Neutrophil (primary cell): ENCODE measurements around the gene PPCS.

Source experiments
- H3K27ac ChIP-seq: fragments of 200-600 bp; sonication (generic); 2 replicates; pipeline ENCODE4 v1.5.1; 2016; ENCODE audit warnings: mild to moderate bottlenecking, moderate library complexity
- H3K27me3 ChIP-seq: fragments of 200-600 bp; sonication (generic); 2 replicates; pipeline ENCODE4 v1.6.0; 2016; ENCODE audit warnings: mild to moderate bottlenecking
- H3K36me3 ChIP-seq: fragments of 200-600 bp; sonication (generic); 2 replicates; pipeline ENCODE4 v1.5.1; 2017
- H3K4me1 ChIP-seq, 2 experiments: fragments of 200-600 bp in 1 of 2; sonication (generic) in 1 of 2; 1 replicate in 1 of 2; 2 replicates in 1 of 2; pipeline versions ENCODE4 v1.5.1 to v1.6.1; 2013 to 2016; ENCODE audit warnings: low read depth in 1 of 2, low read length in 1 of 2, mild to moderate bottlenecking in 1 of 2, moderate library complexity in 1 of 2; ENCODE audit not compliant: control insufficient read depth in 1 of 2, insufficient read depth in 1 of 2
- H3K4me3 ChIP-seq, 2 experiments: fragments of 200-600 bp in 1 of 2; sonication (generic) in 1 of 2; 1 replicate in 1 of 2; 2 replicates in 1 of 2; pipeline ENCODE4 v1.5.1; 2013 to 2016; ENCODE audit warnings: low read depth in 1 of 2, low read length in 1 of 2, mild to moderate bottlenecking in 1 of 2, moderate library complexity in 1 of 2
- H3K9me3 ChIP-seq: fragments of 200-600 bp; sonication (generic); 2 replicates; pipeline ENCODE4 v1.5.1; 2016
- TF ChIP-seq, protein P1 (sequence below): fragments of 200-600 bp; sonication (generic); IDR thresholded peaks from 2 replicates; pipeline ENCODE4 v1.5.1; 2016; ENCODE audit warnings: antibody characterized with exemption

PPCS gene

DNA sequence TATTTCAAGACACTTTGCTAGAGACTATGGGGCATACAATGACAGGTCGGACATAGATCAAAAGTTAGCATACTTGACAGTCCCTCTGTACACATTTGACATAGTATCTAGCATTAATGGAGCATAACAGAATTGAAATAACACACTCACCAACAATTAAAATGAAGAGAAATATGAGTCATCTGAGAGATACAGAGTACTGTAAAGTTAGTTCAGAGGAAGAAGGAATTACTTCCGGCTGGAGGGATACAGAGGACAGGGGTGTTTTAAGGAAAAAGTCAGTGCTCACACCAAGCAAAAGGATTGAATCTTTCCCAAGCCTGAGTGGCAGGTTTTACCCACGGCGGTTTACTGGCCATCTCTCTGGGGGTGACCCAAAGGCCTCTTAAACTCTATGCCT, 3.0 kb upstream of the PPCS start:
- H3K27ac ChIP-seq: no peak overlapping the region
- H3K36me3 ChIP-seq: peaks cover 11% of the 10 kb centered on the region
- TF ChIP-seq, protein P1, sequence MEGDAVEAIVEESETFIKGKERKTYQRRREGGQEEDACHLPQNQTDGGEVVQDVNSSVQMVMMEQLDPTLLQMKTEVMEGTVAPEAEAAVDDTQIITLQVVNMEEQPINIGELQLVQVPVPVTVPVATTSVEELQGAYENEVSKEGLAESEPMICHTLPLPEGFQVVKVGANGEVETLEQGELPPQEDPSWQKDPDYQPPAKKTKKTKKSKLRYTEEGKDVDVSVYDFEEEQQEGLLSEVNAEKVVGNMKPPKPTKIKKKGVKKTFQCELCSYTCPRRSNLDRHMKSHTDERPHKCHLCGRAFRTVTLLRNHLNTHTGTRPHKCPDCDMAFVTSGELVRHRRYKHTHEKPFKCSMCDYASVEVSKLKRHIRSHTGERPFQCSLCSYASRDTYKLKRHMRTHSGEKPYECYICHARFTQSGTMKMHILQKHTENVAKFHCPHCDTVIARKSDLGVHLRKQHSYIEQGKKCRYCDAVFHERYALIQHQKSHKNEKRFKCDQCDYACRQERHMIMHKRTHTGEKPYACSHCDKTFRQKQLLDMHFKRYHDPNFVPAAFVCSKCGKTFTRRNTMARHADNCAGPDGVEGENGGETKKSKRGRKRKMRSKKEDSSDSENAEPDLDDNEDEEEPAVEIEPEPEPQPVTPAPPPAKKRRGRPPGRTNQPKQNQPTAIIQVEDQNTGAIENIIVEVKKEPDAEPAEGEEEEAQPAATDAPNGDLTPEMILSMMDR: no peak
- no peak overlapping the region for H3K4me3 ChIP-seq
- no peaks in the 10 kb centered on the region for H3K9me3 ChIP-seq
- peaks cover 17 to 19% of the 10 kb centered on the region in 2 experiments for H3K4me1 ChIP-seq
- H3K27me3 ChIP-seq: no peaks in the 10 kb centered on the region

DNA sequence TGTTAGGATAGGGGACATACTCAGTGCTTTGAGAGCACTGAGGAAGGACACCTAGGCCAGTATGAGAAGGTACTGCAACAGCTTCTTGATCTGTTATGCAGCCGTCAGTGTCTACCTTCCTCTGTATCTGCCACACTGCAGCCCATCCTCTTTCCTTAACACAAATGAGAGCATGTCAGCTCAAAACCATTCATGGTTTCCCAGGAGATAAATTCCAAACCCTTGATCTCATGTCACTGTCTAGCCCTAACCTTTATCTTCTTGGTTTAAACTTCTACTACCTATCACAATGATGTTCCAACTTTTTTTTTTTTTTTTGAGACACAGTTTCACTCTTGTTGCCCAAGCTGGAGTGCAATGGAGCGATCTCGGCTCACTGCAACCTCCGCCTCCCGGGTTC, 1.9 kb upstream of the PPCS start:
- no peaks in the 10 kb centered on the region for H3K9me3 ChIP-seq
- no peak overlapping the region for H3K27ac ChIP-seq
- TF ChIP-seq, protein P1: no peak
- peaks cover 17 to 19% of the 10 kb centered on the region in 2 experiments for H3K4me1 ChIP-seq
- no peak overlapping the region for H3K4me3 ChIP-seq
- peaks cover 21% of the 10 kb centered on the region for H3K36me3 ChIP-seq
- no peaks in the 10 kb centered on the region for H3K27me3 ChIP-seq

DNA sequence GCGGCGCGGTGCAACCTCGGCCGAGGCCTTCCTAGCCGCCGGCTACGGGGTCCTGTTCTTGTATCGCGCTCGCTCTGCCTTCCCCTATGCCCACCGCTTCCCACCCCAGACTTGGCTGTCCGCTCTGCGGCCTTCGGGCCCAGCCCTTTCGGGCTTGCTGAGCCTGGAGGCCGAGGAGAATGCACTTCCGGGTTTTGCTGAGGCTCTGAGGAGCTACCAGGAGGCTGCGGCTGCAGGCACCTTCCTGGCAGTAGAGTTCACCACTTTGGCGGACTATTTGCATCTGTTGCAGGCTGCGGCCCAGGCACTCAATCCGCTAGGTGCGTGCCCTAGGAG, 379 bp downstream of the PPCS start:
- Histone ChIP-seq H3K27ac (peak overlapping the region; percentile 90), H3K4me3 (peak overlapping the region; percentile 84 to 99), H3K27me3 (no peaks in the 10 kb centered on the region), H3K36me3 (peaks cover 43% of the 10 kb centered on the region), H3K4me1 (peaks cover 17 to 19% of the 10 kb centered on the region in 2 experiments), H3K9me3 (no peaks in the 10 kb centered on the region)
- TF ChIP-seq, protein P1: no peak

DNA sequence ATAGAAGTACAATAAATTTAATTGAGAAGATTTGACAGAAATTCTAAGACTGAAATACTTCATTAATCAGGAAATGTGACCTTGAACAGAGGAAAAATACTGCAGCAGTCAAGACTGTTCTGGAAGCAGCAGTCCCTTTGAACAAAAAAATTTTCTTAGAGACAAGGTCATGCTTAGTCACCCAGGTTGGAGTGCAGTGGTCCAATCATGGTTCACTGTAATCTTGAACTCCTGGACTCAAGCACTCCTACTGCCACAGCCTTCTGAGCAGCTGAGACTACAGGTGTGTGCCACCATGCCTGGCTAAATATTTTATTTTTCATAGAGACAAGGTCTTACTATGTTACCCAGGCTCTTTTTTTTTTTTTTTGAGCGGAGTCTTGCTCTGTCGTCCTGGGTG, 4.9 kb downstream of the PPCS start:
- Histone ChIP-seq H3K4me3 (no peak overlapping the region), H3K27me3 (peaks cover 20% of the 10 kb centered on the region), H3K9me3 (no peaks in the 10 kb centered on the region), H3K4me1 (peaks cover 26 to 31% of the 10 kb centered on the region in 2 experiments), H3K36me3 (peaks cover 55% of the 10 kb centered on the region), H3K27ac (no peak overlapping the region)
- TF ChIP-seq, protein P1: no peak

DNA sequence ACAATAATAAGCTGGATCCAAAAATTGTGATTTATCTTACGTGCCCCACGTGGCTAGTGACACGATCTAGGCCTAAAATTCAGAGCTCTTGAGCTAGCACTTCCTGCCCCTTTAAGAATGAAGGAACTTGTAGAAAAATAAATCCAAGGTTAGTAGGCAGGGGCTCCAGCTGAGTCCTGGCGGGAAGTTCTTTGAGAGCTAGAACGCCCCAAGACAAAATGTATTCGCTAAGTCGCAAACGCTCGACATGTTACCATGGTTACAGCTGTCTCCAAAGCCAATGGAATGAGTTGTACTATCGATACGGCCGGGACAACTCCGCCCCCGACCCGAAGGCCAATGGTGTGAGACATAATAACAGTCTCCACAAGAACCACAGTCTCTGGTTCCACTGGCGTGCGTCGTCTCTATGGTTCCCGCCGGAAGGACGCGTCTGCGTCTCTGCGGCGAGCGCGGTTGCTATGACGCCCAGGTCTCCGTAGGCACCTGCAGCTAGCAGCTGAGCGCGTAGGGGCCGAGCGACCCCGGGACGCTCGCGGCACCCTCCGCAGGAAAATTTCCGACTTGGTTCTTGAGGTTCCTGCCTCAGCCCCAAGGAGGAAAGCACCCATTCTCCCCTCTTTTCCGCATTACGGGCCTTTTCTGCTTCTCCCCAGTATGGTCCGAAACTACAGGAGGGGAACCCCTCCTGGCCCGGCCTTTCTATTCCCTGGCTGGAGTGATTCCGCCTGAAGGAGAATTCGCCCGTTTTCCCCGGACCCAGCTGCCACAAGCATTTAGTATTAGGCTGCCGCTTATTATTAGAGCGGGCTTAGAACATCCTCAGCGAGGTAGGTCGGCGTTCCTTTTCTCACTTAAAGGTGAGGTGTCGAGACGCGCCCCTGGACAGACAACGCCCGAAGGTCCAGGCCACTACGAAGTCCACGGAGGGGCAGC, 6.8 kb downstream of the PPCS start, which contains the start of gene CCDC30:
Gene CCDC30 (plus strand): TSS at position 459 of the 936 bp plus-strand sequence. CDS start 17,266 bp downstream, outside the sequence.
- peaks cover 20% of the 10 kb centered on the region for H3K27me3 ChIP-seq
- peak within 1 kb of the TSS; percentile 13 to 36 for H3K4me3 ChIP-seq
- H3K4me1 ChIP-seq: peaks cover 17 to 18% of the 10 kb centered on the region in 2 experiments
- peaks cover 47% of the 10 kb centered on the region for H3K36me3 ChIP-seq
- TF ChIP-seq, protein P1: no peak
- no peak within 1 kb of the TSS for H3K27ac ChIP-seq
- H3K9me3 ChIP-seq: no peaks in the 10 kb centered on the region
